SU-DHL-6 (cell line): ENCODE results near the gene SPEF1.

Experiments used
- H2AFZ ChIP-seq: fragments of 200-600 bp; sonication (generic); 2 replicates; pipeline ENCODE4 v1.6.1; 2014; ENCODE audit warnings: low read depth, mild to moderate bottlenecking, moderate library complexity, mixed read lengths, antibody characterized with exemption, low read length; ENCODE audit not compliant: severe bottlenecking
- H3F3A ChIP-seq: fragments of 200-600 bp; shearing (Covaris generic); 2 replicates; pipeline ENCODE4 v1.6.0; 2016; ENCODE audit warnings: antibody characterized with exemption, mild to moderate bottlenecking; ENCODE audit not compliant: insufficient read depth
- H3K27ac ChIP-seq: fragments of 200-600 bp; sonication (generic); 2 replicates; pipeline ENCODE4 v1.5.1; 2016; ENCODE audit warnings: low read depth, mild to moderate bottlenecking, low read length, moderate library complexity, mixed read lengths
- H3K27me3 ChIP-seq: fragments of 200-600 bp; sonication (generic), shearing (Covaris generic); 2 replicates; pipeline ENCODE4 v1.6.0; 2014; ENCODE audit warnings: mild to moderate bottlenecking, low read length
- H3K36me3 ChIP-seq: fragments of 200-600 bp; sonication (generic); 2 replicates; pipeline ENCODE4 v1.6.1; 2014; ENCODE audit warnings: mild to moderate bottlenecking, low read length, mixed read lengths
- H3K4me2 ChIP-seq: fragments of 300-600, 200-600 bp; shearing (Covaris generic), sonication (generic); 2 replicates; pipeline ENCODE4 v1.6.0; 2014; ENCODE audit warnings: low read length, low read depth, mild to moderate bottlenecking; ENCODE audit not compliant: poor library complexity, severe bottlenecking
- H3K4me3 ChIP-seq: fragments of 200-600 bp; sonication (generic); 2 replicates; pipeline ENCODE4 v1.5.1; 2014; ENCODE audit warnings: antibody characterized with exemption, low read length, mild to moderate bottlenecking, mixed read lengths; ENCODE audit not compliant: insufficient read depth, poor library complexity, severe bottlenecking
- H3K79me2 ChIP-seq: fragments of 200-600 bp; sonication (generic); 2 replicates; pipeline ENCODE4 v1.6.1; 2014; ENCODE audit warnings: mild to moderate bottlenecking, low read length, moderate library complexity; ENCODE audit not compliant: insufficient read depth
- H3K9ac ChIP-seq: fragments of 200-600 bp; sonication (generic); 2 replicates; pipeline ENCODE4 v1.7.0; 2014; ENCODE audit warnings: mild to moderate bottlenecking, low read length
- H3K9me2 ChIP-seq: fragments of 200-600 bp; sonication (generic); replicated peaks from 2 replicates; pipeline ENCODE4 v1.6.1; 2014; ENCODE audit warnings: low read length; ENCODE audit not compliant: insufficient read depth
- H3K9me3 ChIP-seq: fragments of 200-600 bp; sonication (generic); 2 replicates; pipeline ENCODE4 v1.6.1; 2014; ENCODE audit warnings: low read length, mixed read lengths; ENCODE audit not compliant: insufficient read depth
- H4K20me1 ChIP-seq: fragments of 200-600 bp; sonication (generic); 2 replicates; pipeline ENCODE4 v1.6.1; 2014; ENCODE audit warnings: low read depth, mild to moderate bottlenecking, antibody characterized with exemption, low read length, moderate library complexity, mixed read lengths
- EZH2phosphoT487 ChIP-seq: fragments of 200-600 bp; sonication (generic), shearing (Covaris generic); conservative IDR thresholded peaks from 2 replicates; pipeline ENCODE4 v1.6.1; 2018; ENCODE audit warnings: mild to moderate bottlenecking, antibody characterized with exemption, low read length, moderate library complexity, mixed read lengths
- TF ChIP-seq, protein P1 (sequence below): fragments of 200-600 bp; sonication (generic); IDR thresholded peaks from one replicate; pipeline ENCODE4 v1.5.1; 2017; ENCODE audit warnings: antibody characterized with exemption, mild to moderate bottlenecking, low read length, moderate library complexity; ENCODE audit not compliant: insufficient read depth, poor library complexity, severe bottlenecking

Gene SPEF1

DNA sequence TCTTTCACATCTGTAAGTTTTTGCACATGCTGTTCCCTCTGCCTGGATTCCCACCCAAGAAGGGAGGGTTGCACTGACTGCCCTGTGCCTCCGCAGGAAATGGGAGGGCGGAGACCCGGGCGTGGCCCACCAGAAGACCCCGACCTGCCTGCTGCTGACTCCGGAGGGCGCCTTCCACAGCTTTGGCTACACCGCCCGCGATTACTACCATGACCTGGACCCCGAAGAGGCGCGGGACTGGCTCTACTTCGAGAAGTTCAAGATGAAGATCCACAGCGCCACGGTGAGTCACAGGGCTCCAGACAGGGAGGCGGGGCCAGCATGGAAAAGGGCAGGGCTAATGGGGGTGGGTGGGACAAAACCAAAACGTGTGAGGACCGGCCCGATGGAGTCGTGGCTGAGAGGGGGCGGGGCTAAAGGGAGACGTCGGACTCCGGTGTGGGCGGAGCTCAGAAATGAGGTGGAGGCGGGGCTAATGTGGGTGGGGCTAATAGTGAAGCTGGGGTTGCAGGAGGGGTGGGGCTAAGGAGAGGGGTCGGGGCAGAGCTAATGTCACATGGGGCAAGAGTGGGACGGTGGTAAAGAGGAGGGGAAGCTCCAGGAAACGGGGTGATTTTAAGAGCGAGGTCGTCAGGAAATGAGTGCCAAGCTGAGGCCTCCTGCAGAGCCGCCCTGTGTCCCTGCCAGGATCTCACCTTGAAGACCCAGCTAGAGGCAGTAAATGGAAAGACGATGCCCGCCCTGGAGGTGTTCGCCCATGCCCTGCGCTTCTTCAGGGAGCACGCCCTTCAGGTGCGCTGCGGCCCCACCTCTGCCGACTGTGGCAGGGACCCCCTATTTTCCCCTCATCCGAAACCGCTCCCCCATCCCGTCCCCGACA is 36.2 kb downstream of the SPEF1 start:
- Histone ChIP-seq H3K36me3 (no peaks in the 10 kb centered on the region), H3K27ac (no peak overlapping the region), H3K9me3 (no peaks in the 10 kb centered on the region), H4K20me1 (no peaks in the 10 kb centered on the region), H3K79me2 (no peaks in the 10 kb centered on the region), H3K4me2 (no peak overlapping the region), H3K27me3 (no peaks in the 10 kb centered on the region), H3K4me3 (no peak overlapping the region), H3K9me2 (no peaks in the 10 kb centered on the region), H3K9ac (no peak overlapping the region), H2AFZ (no peak overlapping the region), H3F3A (no peaks in the 10 kb centered on the region)
- TF ChIP-seq, protein P1, sequence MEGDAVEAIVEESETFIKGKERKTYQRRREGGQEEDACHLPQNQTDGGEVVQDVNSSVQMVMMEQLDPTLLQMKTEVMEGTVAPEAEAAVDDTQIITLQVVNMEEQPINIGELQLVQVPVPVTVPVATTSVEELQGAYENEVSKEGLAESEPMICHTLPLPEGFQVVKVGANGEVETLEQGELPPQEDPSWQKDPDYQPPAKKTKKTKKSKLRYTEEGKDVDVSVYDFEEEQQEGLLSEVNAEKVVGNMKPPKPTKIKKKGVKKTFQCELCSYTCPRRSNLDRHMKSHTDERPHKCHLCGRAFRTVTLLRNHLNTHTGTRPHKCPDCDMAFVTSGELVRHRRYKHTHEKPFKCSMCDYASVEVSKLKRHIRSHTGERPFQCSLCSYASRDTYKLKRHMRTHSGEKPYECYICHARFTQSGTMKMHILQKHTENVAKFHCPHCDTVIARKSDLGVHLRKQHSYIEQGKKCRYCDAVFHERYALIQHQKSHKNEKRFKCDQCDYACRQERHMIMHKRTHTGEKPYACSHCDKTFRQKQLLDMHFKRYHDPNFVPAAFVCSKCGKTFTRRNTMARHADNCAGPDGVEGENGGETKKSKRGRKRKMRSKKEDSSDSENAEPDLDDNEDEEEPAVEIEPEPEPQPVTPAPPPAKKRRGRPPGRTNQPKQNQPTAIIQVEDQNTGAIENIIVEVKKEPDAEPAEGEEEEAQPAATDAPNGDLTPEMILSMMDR: no peak
- TF ChIP-seq EZH2phosphoT487: no peak

DNA sequence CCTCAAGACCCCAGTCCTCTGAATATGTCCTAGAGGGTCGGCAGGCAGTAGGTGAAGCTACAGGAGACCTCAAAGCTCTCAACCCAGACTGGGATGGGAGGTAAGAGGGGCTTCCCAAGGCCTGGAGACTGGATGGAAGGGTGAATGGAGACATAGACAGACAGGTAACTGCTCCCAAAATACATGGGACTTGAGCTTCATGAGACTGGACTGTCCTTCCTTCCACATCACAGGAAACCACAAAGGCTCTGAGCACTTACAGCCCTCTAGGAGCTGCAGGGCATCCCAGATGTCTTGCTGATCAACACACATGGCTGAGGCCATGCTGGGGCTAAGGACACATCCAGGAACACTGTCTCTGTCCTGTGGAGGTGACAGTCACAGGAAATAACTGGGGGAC is 37.2 kb downstream of the SPEF1 start:
- Histone ChIP-seq H3K9me3 (no peaks in the 10 kb centered on the region), H3K36me3 (no peaks in the 10 kb centered on the region), H3F3A (no peaks in the 10 kb centered on the region), H3K9me2 (no peaks in the 10 kb centered on the region), H3K9ac (no peak overlapping the region), H3K79me2 (no peaks in the 10 kb centered on the region), H3K4me3 (no peak overlapping the region), H4K20me1 (no peaks in the 10 kb centered on the region), H3K27me3 (no peaks in the 10 kb centered on the region), H3K4me2 (no peak overlapping the region), H3K27ac (no peak overlapping the region), H2AFZ (no peak overlapping the region)
- TF ChIP-seq, protein P1: no peak
- no peak for TF ChIP-seq EZH2phosphoT487

DNA sequence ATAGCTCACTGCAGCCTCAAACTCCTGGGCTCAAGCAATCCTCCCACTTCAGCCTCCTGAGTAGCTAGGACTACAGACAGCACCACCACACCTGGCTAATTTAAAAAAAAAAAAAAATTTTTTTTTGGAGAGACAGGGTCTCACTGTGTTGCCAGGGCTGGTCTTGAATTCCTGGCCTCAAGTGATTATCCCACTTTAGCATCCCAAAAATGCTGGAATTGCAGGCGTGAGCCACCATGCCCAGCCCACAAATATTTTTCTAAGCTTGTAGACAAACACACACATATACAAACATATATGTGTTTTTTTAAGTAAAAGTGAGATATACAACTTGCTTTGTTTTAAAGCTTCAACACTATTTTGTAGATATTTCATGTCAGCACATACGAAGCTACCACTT is 38.0 kb downstream of the SPEF1 start:
- Histone ChIP-seq H2AFZ (no peak overlapping the region), H3K27ac (no peak overlapping the region), H3K9ac (no peak overlapping the region), H3K4me2 (no peak overlapping the region), H3K9me2 (no peaks in the 10 kb centered on the region), H3K36me3 (no peaks in the 10 kb centered on the region), H3K79me2 (no peaks in the 10 kb centered on the region), H4K20me1 (no peaks in the 10 kb centered on the region), H3K27me3 (no peaks in the 10 kb centered on the region), H3F3A (no peaks in the 10 kb centered on the region), H3K9me3 (no peaks in the 10 kb centered on the region), H3K4me3 (no peak overlapping the region)
- TF ChIP-seq, protein P1: no peak
- no peak for TF ChIP-seq EZH2phosphoT487
